ENCODE measurements around the gene SDK1.
"Not testable (repeated sequence)": the region's sequence is repeated elsewhere in the genome, so short reads cannot be mapped to it uniquely, and the experiment has no call there.

The SDK1 gene

DNA sequence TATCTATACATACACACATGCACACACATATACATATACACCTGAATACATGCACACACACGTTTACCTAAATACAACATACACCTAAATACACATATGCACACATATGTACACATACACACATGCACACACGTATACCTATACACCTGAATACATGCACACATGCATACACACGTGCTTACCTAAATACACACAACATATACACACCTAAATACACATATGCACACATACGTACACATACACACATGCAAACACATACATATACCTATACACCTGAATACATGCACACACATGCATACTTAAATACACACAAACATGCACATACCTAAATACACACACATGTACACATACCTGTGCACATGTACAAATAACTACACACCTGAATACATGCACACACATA is 947.2 kb downstream of the SDK1 start:
- Histone ChIP-seq H3K36me3 (ENCODE audit: low read depth) (no peaks in the 10 kb centered on the region), H3K27me3 (ENCODE audit: insufficient read depth, poor library complexity, severe bottlenecking) (no peaks in the 10 kb centered on the region), H3K9me3 (ENCODE audit: severe bottlenecking) (peaks cover 3% of the 10 kb centered on the region), H3K4me3 (ENCODE audit: severe bottlenecking) (no peak overlapping the region), H3K4me1 (ENCODE audit: insufficient read depth, poor library complexity, severe bottlenecking) (no peaks in the 10 kb centered on the region), H3K27ac (ENCODE audit: poor library complexity, severe bottlenecking) (no peak overlapping the region)
- no peak for DNase-seq (ENCODE audit: low spot score)
- TF ChIP-seq, protein P1, sequence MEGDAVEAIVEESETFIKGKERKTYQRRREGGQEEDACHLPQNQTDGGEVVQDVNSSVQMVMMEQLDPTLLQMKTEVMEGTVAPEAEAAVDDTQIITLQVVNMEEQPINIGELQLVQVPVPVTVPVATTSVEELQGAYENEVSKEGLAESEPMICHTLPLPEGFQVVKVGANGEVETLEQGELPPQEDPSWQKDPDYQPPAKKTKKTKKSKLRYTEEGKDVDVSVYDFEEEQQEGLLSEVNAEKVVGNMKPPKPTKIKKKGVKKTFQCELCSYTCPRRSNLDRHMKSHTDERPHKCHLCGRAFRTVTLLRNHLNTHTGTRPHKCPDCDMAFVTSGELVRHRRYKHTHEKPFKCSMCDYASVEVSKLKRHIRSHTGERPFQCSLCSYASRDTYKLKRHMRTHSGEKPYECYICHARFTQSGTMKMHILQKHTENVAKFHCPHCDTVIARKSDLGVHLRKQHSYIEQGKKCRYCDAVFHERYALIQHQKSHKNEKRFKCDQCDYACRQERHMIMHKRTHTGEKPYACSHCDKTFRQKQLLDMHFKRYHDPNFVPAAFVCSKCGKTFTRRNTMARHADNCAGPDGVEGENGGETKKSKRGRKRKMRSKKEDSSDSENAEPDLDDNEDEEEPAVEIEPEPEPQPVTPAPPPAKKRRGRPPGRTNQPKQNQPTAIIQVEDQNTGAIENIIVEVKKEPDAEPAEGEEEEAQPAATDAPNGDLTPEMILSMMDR (IDR thresholded peaks at IDR 0.05; ENCODE audit: poor library complexity, severe bottlenecking): no peak
- no peak for ATAC-seq (ENCODE audit: low read depth)

DNA sequence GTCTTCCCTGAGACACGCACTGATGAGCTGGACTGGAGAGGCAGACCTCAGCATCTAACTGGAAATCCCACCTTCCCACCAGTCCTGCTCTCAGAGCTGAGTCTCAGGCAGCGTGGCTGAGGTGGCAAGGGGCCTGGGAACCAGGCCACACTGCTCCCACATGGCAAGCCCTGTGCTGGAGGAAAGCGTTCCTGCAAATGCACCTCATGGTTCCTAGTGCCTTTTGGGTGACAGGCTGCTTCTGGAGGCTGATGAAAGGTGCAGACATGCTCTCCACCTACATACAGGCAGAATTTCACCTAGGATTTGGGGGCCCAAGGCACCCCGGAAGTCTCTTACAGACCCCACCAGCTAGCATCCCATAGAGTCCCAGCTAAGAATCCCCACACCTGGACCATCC is 948.2 kb downstream of the SDK1 start:
- Histone ChIP-seq H3K9me3 (ENCODE audit: severe bottlenecking) (peaks cover 3% of the 10 kb centered on the region), H3K4me1 (ENCODE audit: insufficient read depth, poor library complexity, severe bottlenecking) (no peaks in the 10 kb centered on the region), H3K4me3 (ENCODE audit: severe bottlenecking) (no peak overlapping the region), H3K27ac (ENCODE audit: poor library complexity, severe bottlenecking) (no peak overlapping the region), H3K36me3 (ENCODE audit: low read depth) (no peaks in the 10 kb centered on the region), H3K27me3 (ENCODE audit: insufficient read depth, poor library complexity, severe bottlenecking) (no peaks in the 10 kb centered on the region)
- DNase-seq (ENCODE audit: low spot score): no peak
- ATAC-seq (ENCODE audit: low read depth): no peak
- TF ChIP-seq, protein P1 (IDR thresholded peaks at IDR 0.05; ENCODE audit: poor library complexity, severe bottlenecking): no peak

DNA sequence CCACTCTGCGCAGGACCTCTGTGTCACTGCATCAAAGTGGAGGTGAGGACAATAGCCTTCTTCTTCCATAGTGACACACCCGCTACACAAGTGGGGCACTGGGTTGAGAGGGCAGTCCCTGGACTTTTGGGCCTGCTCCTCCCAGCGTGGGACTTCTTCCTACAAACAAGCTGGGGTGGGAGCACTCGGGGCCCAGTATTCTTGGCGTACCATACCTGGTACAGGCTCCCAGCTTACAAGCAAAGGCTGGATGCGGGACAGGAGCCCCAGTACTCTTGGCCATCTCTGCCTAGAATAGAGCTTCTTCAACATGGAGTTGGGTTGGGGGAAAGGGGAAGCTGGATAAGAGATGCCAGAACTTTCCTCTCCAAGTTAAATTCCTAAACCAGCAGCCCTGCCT is 954.3 kb downstream of the SDK1 start:
- Histone ChIP-seq H3K4me3 (ENCODE audit: severe bottlenecking) (no peak overlapping the region), H3K36me3 (ENCODE audit: low read depth) (no peaks in the 10 kb centered on the region), H3K27ac (ENCODE audit: poor library complexity, severe bottlenecking) (no peak overlapping the region), H3K27me3 (ENCODE audit: insufficient read depth, poor library complexity, severe bottlenecking) (no peaks in the 10 kb centered on the region), H3K4me1 (ENCODE audit: insufficient read depth, poor library complexity, severe bottlenecking) (no peaks in the 10 kb centered on the region), H3K9me3 (ENCODE audit: severe bottlenecking) (peaks cover 6% of the 10 kb centered on the region)
- no peak for DNase-seq (ENCODE audit: low spot score)
- ATAC-seq (ENCODE audit: low read depth): no peak
- TF ChIP-seq, protein P1 (IDR thresholded peaks at IDR 0.05; ENCODE audit: poor library complexity, severe bottlenecking): no peak

DNA sequence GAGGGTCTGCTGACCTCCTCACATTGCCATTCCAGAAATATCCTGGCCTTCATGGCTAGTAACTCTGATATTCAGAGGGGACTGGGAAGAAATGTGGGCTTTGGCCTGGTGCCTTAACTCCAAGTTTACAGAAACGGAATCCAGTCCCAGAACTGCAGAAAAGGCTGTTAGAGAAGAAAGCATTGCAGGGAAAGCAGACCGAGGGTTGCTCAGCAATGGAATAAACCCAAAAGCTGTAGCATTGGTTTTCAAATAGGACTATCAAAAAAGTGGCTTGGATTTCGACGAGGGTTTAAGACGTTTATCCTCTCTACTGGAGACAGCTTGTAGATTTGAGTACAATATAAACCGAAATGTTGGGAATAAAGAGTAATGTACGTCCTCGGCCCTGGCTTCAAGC is 955.2 kb downstream of the SDK1 start:
- DNase-seq (ENCODE audit: low spot score) (no peak), ATAC-seq (ENCODE audit: low read depth) (no peak)
- TF ChIP-seq, protein P1 (IDR thresholded peaks at IDR 0.05; ENCODE audit: poor library complexity, severe bottlenecking): no peak
- peaks cover 6% of the 10 kb centered on the region for H3K9me3 ChIP-seq (ENCODE audit: severe bottlenecking)
- no peak overlapping the region for H3K27ac ChIP-seq (ENCODE audit: poor library complexity, severe bottlenecking)
- no peak overlapping the region for H3K4me3 ChIP-seq (ENCODE audit: severe bottlenecking)
- no peaks in the 10 kb centered on the region for H3K4me1 ChIP-seq (ENCODE audit: insufficient read depth, poor library complexity, severe bottlenecking)
- no peaks in the 10 kb centered on the region for H3K36me3 ChIP-seq (ENCODE audit: low read depth)
- H3K27me3 ChIP-seq (ENCODE audit: insufficient read depth, poor library complexity, severe bottlenecking): no peaks in the 10 kb centered on the region

DNA sequence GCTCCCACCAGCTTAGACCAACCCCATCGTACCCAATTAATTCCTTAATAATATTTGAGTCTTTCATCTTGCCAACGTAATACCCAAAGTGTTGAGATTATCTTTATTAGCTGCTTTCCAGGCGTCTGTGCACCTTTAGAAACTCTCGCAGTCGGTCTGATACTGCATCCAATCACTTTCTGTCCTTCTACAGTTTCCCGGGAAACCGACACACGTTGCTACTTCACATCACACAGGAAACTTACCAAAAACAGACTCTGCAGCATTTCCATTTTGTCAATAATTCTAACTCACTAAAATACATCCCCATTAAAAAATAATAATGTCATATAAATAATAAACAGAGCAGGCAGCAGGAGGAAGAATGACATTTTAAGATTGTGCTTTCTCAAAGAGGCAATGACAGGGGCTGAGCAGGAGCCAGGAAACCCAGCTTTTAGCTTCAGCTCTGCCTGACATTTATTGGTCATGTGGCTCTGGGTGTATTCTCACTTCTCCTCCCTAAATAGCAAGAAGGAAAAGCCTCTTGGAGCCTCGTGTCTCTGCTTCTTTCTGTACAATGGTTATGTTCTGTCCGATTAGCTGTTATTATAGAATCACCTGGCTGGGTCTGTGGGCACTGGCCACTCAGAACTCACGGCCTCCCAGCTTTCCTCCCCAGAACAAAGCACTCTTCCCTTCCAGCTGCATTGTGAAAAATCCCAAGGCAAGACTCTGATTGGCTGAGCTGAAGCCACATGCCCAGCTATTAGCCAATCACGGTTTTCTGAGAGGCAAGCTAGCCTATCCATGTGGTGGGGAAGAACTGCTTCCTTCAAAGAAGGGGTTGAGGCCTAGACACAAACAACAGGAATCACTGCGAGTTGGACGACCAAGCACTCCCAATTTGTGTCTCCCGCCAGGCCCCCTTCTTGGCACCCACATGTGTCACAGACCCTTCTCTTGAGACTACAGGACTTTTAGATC is 956.4 kb downstream of the SDK1 start:
- ATAC-seq (ENCODE audit: low read depth): no peak
- H3K4me1 ChIP-seq (ENCODE audit: insufficient read depth, poor library complexity, severe bottlenecking): no peaks in the 10 kb centered on the region
- no peak overlapping the region for H3K4me3 ChIP-seq (ENCODE audit: severe bottlenecking)
- no peak overlapping the region for H3K27ac ChIP-seq (ENCODE audit: poor library complexity, severe bottlenecking)
- H3K9me3 ChIP-seq (ENCODE audit: severe bottlenecking): peaks cover 4% of the 10 kb centered on the region
- TF ChIP-seq, protein P1 (IDR thresholded peaks at IDR 0.05; ENCODE audit: poor library complexity, severe bottlenecking): no peak
- no peak for DNase-seq (ENCODE audit: low spot score)
- no peaks in the 10 kb centered on the region for H3K27me3 ChIP-seq (ENCODE audit: insufficient read depth, poor library complexity, severe bottlenecking)
- H3K36me3 ChIP-seq (ENCODE audit: low read depth): no peaks in the 10 kb centered on the region

DNA sequence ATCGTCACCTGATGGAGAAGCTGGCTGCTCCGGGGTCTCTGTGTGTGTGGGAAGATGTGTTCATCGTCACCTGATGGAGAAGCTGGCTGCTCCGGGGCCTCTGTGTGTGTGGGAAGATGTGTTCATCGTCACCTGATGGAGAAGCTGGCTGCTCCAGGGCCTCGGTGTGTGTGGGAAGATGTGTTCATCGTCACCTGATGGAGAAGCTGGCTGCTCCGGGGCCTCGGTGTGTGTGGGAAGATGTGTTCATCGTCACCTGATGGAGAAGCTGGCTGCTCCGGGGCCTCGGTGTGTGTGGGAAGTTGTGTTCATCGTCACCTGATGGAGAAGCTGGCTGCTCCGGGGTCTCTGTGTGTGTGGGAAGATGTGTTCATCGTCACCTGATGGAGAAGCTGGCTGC is 959.1 kb downstream of the SDK1 start:
- H3K27me3 ChIP-seq (ENCODE audit: insufficient read depth, poor library complexity, severe bottlenecking); DNase-seq (ENCODE audit: low spot score); H3K4me3 ChIP-seq (ENCODE audit: severe bottlenecking); ATAC-seq (ENCODE audit: low read depth); H3K27ac ChIP-seq (ENCODE audit: poor library complexity, severe bottlenecking); H3K36me3 ChIP-seq (ENCODE audit: low read depth); H3K4me1 ChIP-seq (ENCODE audit: insufficient read depth, poor library complexity, severe bottlenecking); H3K9me3 ChIP-seq (ENCODE audit: severe bottlenecking): not testable (repeated sequence)

All from RWPE2 (cell line).